ENCODE data around the gene ARHGAP42.
"Not testable (repeated sequence)": the region's sequence is repeated elsewhere in the genome, so short reads cannot be mapped to it uniquely, and the experiment has no call there.

Gene ARHGAP42

DNA sequence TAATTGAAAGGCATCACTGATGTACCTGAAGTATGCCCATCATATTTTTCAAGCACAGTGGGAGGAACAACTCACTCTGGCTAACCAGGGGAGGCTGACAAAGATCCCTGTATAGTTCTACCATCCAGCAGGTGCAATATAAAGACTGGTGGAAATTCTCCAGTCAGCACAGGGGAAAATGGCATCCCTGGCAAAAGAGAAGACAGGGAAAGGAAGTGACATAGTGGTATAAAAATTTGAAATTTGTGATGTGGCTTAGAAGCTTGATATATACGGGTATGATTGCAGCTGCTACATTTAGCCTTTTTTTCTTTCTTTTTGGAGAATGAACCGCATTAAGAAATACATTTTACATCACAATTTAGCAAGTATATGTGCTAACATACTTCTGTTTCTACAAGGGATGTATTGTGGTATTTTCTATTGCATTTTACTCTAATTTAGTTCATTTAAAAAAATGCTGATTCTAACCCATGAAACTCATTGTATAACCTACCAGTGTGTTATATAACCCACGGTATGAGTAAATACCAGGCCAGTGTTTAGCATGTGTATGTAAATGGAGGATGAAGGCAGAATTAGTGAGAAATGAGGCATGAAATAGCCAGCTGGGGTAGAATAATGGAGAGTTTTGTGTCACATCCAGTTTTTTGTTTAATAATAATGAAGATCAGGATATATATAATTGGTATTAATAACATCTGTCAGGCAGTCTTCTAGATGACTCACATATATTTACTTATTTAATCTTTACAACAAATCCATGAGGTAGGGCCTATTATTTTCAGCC, 186.1 kb downstream of the ARHGAP42 start:
- no peak for DNase-seq (ENCODE audit: low spot score)

DNA sequence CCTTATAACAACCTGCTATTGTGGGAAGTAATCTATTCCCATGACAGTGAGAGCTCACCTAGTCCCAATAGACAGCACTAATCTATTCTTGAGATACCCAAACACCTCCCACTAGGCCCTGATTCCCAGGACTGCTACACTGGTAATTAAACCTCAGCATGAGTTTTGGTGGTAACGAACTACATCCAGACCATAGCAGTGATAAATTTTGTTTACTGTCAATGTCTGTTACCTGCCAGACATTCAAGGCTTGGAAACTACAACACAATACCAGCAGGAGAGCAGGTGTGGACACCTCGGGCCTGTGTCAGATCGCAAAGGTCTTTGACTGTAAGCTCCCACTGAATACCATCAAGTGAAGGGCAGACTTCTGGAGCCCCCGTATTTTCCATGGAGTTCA, 187.1 kb downstream of the ARHGAP42 start:
- no peak for DNase-seq (ENCODE audit: low spot score)

DNA sequence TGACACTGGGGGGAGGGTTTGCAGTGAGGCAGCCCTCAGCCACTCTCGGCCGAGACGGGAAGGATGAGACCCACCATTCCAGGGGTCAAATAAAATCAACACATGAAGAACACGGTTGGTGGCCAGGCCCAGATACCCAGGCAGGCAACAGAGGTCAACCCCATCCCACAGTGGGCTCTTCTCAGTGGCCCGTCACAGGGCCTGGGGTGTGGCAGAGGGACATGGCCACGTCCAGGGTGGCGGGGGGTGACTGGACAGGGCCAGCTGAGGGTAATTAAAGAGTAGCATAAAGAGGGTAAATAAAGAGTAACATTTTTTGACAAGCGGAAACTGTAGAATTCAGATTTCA, 188.4 kb downstream of the ARHGAP42 start:
- no peak for DNase-seq (ENCODE audit: low spot score)

DNA sequence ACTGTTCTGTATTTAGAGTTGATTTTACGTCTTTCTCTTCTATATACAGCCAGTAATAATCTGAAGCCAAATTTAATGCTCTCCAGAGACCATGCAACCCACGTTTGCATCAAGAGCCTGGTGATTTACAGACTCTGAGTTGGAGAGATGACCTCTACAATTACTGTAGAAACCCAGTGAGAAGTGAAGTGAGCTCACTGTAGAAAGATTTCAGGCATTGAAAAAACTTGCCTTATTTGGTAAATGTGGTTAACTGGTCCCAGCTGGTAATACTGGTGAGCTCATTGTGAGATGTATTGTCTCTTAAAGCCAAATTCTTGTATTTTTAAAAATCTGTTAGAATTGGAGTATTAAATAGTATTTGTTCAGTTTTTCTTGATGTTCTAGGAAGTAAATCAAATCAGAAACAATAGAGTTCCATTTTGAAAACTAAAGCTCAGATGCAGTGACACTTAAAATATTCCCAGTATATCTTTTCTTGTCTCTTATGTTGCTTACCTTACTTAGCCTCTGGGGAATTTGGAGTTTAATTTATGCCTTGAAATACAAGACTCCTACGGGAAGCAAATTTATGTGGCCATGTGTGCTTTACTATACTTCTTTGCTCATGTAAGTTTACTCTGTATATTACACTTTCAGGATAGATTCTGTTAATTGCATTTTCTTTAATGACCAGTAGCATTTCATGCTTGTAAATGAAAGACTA, 189.9 kb downstream of the ARHGAP42 start:
- no peak for DNase-seq (ENCODE audit: low spot score)

DNA sequence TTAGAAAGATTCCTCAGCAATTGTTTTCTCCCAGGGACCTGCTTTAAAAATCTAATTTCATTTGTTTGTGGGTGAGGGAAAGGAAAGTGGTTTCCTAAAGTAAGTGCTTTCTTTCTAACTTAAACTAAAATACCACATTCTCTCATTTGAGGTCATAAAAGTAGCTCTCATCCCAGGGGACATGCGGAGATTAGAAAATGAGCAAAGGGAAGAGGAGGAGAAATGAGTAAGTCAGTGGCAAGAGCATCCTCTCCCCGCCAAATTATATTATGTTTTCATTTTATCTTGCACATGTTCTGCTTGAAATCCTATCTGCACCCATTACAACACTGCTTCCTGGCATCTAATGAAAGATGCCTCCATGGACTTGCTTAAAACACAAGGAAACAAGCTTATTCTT, 191.4 kb downstream of the ARHGAP42 start:
- no peak for DNase-seq (ENCODE audit: low spot score)

DNA sequence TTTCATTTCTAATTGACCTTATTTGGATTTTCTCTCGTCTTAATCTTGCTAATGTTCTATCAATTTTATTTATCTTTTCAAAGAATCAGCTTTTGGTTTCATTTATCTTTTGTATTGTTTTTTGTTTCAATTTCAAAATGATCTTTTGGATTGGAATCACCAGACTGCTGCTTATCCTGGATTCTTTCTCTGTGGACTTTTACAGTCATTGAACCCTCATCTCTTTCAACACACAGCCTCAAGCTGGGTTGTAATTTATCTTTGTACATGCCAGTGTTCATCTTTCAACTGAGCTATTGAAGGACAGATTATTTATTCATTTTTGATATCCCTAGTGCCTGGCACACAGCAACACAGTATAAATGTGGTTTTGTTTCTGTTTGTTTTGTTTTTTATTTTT, 195.9 kb downstream of the ARHGAP42 start:
- no peak for DNase-seq (ENCODE audit: low spot score)

DNA sequence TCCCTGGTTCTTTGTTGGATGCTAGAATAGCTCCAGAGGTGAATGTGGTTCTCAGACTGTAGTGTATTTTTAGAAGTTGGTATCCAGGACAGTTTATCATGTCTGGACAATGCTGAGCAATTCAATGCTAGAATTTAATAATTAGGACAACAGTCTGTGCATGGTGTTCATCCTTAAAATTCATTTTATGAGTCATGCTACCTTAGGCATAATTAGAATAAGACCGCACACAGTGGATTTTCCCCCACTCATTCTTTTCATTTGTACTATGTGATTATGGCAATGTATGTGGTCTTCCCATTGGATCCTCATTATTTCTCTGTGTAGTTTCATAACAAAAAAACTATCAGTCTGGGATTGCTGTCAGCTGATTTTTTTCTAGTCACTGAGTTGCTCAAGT, 196.7 kb downstream of the ARHGAP42 start:
- DNase-seq (ENCODE audit: low spot score), result no peak

DNA sequence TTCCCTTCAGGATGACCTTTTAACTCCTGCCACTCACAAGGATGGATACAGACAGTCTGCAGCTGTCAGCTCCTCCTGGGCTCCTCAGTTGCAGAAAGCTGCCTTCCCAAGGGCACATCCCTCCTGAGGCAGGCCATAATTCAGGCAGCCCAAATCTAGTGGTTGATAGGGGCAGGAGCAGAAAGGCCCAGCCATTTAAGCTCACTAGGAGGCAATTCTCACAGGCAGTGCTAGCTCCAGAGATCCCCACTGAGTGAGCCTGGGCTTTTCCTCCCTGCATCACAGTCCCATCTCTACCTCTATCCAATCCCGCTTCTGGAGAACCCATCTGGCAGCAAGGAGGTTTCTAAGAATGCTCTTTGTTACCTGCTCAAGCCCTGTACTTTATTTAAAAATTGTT, 200.6 kb downstream of the ARHGAP42 start:
- DNase-seq (ENCODE audit: low spot score), result no peak

DNA sequence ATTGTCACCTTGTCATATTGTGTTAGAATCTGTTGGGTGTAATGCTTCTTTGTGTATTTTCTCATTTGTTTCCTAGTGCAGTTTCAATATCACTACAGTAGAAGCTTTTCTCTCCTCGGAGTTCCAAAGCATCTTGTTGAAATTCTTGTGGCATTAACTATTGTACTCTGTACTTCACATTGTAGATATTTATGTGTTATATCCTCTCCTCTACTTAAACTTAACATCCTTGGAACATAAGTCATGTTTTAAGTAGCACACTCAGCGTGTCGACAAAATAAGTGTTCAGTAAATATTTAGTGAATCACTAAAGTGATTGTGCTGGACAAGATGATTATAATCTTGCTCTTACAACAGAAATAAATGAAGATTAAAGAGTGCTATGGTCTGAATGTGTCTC, 201.7 kb downstream of the ARHGAP42 start:
- DNase-seq (ENCODE audit: low spot score), result no peak

DNA sequence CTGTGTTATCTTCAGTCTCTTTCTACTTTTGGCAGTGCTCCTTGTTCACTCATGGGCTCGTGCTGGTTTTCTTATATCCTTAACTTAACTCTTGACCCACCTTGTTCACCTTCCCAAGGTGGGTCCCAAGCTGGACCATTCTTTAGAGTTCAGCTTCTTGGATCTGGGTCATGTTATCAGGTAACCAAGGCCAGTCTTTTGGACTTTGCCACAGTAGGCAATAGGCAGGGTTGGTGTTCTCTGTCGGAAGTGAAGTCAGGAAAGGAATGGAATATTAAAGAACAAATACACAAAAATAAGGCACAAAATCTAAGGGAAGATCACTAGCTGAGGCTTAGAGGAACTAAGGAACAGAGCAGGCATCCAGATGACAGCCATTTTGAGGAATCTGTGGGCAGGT, 202.7 kb downstream of the ARHGAP42 start:
- no peak for DNase-seq (ENCODE audit: low spot score)

DNA sequence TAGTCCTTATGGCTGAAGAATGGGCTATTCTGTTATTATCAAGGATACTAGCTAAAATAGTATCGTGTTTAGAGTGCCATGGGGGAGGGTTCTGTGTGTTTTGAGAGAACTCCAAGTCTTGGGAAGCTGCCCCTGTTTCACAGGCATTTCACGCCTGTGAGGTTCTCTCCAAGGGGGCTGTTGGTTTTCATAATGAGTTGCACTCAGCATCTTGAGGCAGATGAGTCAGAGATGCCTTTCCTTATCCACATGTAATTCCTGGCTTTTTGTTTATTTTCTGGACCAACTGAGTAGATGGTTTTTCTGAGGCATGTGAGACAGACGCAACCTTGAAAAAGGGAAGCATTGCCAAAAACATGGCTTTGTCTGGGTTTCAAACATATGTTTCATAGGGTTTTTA, 203.7 kb downstream of the ARHGAP42 start:
- no peak for DNase-seq (ENCODE audit: low spot score)

DNA sequence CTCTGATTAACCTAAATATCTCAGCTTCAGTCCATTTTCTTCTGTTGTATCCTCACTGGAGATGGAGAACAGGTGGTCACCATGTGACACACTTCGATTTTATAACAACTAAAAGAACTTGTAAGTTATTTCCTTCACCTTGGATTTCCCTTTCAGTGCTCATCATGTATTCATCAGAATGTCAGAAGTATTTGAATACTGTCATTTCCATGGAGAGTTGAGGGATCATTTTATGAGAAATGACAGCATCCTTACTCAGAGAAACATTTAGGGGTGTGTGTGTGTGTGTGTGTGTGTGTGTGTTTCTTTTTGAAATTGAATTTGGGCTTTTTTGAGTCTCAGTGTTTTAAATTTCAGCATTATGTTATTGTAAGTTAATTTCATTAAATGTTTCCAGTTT, 205.8 kb downstream of the ARHGAP42 start:
- DNase-seq (ENCODE audit: low spot score), result no peak

DNA sequence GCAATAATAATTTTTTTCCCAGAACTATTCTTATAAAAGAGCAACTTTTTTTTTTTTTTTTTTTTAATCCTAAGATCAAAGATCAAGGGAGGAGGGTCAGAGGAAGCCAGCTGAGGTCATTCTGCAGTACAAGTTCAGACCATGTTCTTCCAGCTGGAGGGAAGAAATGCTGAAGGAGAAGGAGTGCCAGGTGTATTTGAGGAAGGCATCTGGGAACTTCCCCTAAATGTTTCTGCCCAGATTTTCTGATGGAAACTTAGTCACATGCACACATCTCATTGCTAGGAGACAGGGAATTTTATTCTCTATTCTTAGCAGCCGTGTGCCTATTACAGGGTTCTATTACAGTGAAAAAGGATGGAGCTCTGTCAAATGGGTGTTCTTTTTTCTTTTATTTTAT, 208.4 kb downstream of the ARHGAP42 start:
- no peak for DNase-seq (ENCODE audit: low spot score)

DNA sequence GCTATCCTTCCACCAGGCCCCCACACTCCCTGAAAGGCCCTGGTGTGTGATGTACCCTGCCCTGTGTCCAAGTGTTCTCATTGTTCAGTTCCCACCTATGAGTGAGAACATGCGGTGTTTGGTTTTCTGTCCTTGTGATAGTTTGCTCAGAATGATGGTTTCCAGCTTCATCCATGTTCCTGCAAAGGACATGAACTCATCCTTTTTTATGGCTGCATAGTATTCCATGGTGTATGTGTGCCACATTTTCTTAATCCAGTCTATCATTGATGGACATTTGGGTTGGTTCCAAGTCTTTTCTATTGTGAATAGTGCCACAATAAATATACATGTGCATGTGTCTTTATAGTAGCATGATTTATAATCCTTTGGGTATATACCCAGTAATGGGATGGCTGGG, 208.9 kb downstream of the ARHGAP42 start:
- not testable (repeated sequence) for DNase-seq (ENCODE audit: low spot score)

DNA sequence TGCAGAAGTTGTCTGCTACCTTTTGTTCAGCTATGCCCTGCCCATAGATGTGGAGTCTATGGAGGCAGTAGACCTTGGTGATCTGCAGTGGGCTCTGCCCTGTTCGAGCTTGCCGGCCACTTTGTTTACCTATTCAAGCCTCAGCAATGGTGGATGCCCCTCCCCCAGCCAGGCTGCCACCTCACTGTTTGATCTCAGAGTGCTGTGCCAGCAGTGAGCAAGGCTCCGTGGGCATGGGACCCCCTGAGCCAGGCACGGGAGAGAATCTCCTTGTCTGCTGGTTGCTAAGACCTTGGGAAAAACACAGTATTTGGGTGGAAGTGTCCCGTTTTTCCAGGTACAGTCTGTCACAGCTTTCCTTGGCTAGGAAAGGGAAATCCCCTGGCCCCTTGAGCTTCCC, 214.4 kb downstream of the ARHGAP42 start:
- DNase-seq (ENCODE audit: low spot score), result not testable (repeated sequence)

DNA sequence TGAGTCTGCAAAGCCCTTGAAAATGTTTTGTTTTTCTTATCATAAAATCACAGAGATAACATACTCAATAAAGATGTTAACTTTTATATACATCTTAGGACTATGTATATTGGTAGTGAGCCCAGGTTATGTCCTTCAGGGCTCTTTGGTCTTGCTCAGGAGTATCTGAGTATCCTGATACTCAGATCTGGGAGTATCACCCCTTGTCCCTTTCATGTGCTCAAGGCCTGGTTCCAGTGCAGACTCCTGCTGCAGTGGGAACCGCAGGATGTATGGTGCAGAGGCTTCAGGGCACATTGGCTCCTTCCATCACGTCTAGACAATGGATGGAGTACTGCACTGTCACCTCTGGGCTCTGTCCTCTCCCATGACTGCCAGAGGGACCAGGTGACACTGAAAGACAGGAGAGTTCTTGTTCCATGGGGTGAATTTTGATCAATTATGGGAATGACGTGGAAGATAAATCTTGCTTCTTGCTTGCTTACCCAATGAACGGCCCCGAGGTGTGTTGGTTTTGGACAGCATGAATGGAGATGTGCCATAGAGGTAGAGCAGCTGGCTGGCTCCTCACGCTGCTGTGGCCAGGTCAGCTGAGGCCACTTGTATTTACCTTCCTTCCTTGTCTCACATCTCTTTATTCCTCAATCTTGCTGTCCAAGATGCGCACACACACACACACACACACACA, 215.5 kb downstream of the ARHGAP42 start:
- no peak for DNase-seq (ENCODE audit: low spot score)

DNA sequence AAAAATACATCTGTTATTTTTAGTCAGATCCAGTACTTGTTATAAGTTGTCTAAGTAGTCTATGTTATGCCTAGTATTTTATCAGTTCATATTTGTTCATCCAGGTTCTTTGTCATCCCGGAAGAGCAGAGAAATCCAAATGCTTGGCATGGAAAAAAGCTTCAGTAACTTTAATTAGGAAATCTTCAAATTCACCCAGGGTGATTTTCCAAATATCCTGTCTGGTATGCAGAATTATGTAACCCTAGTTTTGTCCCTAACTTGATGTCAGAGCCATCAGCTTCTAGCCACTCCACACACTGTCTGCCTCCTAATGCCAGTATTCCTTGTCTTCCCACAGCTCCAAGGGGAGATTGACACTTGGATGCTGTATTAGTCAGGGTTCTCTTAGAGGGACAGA, 216.2 kb downstream of the ARHGAP42 start:
- DNase-seq (ENCODE audit: low spot score), result no peak

DNA sequence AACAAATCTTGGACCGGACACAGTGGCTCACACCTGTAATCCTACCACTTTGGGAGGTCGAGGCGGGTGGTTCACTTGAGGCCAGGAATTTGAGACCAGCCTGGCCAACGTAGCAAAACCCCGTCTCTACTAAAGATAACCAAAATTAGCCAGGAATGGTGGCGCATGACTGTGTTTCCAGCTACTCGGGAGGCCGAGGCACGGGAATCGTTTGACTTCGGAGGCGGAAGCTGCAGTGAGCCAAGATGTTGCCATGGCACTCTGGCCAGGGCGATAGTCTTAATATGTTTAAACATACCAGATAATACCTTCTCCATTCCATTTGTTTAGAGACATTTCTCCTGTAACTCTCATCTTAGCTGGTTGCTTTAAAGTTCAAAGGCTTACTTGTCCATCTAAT, 218.6 kb downstream of the ARHGAP42 start:
- DNase-seq (ENCODE audit: low spot score), result no peak

DNA sequence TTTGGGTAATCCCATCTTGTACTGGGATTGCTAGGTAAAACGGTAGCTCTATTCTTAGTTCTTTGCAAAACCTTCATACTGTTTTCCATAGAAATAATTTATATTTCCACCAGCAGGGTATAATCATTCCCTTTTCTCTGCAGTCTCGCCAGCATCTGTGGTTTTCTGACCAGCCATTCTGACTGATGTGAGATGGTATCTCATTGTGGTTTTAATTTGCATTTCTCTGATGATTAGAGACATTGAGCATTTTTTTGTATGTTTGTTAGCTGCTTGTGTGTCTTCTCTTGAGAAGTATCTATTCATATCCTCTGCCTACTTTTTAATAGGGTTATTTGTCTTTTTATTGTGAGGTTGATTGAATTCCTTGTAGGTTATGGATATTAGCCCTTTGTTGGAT, 221.7 kb downstream of the ARHGAP42 start:
- no peak for DNase-seq (ENCODE audit: low spot score)

DNA sequence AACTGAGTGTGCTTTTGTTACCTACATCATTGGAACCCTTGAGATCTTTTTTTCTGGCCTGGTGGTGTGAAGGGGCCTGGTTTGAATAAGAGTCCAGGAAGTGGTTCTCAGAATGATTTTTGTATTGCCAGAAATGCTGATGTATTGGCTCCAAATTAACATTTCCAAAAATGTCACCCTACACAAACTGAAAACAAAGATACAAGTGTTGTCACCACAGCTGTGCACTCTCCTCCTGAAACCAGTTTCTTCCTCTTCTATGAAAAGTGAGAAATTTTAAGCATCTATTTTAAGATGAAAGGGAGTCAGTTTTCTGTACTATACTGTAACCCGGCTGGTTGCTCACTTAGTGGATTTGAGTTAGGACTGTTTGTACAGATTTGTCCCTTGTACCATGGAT, 223.7 kb downstream of the ARHGAP42 start:
- no peak for DNase-seq (ENCODE audit: low spot score)

DNA sequence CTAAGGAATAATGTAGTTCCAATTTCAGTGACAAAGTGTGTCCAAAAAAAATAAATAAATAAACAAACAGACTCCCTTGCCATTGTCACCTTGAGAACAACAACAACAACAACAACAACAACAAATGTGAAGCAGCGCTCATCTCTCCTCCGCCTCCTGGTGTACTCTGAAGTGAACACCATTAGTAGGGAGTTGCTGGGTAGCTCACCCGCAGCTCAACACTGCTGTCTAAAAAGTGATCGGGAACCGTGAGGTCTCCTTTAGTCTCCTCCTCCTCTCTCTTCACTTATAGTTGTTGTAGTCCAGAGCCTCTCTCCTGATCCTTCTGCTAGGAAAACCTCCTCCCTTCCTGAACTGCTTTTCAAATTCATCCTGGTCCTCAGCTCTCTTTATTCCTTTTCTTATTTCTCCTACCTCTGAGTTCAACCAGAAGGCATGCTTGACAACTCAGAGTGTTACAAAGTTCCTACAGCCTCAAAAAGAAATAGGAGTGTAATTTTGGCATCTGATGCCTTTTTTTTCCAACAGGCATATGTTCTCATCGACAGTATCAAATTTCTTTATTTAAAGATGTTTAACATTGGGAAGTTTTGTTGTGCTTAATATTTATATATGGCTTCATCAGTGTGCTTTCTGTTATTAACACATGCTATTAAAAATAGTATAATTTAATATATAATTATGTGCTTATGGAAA, 227.5 kb downstream of the ARHGAP42 start:
- DNase-seq (ENCODE audit: low spot score), result no peak

All from activated CD4-positive, alpha-beta T cell treated with anti-CD3 and anti-CD28 coated beads, Interleukin-2, Interleukin-4, amounts not matched to agents 100 ng/mL and 50 ng/mL, durations not matched to agents 16 hours and 8 hours (primary cell).